HG03439 (cell line): Measurements from ENCODE around the gene DHFR.
"Not testable (repeated sequence)": the region's sequence is repeated elsewhere in the genome, so short reads cannot be mapped to it uniquely, and the experiment has no call there.

Source experiments
- ATAC-seq: cut with Tn5 transposase; IDR thresholded peaks from one replicate; pipeline ENCODE4 v1.9.1; 2021; ENCODE audit warnings: mild to moderate bottlenecking, moderate library complexity; ENCODE audit not compliant: unreplicated experiment

The DHFR gene

GRCh38 chr5:80600943-80601693 is 53.7 kb downstream of the DHFR start:
- no peak for ATAC-seq

GRCh38 chr5:80597500-80597899 is 57.3 kb downstream of the DHFR start:
- ATAC-seq = no peak

- ATAC-seq = no peak
Observed at GRCh38 chr5:80594810-80595209, 60.0 kb downstream of the DHFR start.

DNA sequence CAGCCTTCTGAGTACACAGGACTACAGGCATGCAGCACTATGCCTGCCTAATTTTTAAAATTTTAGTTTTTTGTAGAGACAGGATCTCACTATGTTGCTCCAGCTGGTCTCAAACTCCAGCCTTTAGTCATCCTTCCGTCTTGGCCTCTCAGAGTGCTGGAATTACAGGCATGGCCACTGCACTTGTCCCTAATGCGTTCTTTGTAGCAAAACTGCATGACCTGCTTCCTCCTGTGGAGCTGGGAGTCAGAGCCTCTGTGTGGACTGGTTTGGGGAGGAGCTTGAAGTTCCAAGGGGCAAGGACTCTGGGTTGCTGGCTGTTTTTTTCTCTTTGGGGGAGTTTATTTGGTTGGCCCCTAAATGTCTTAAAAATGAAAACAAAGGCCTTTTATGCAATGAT is 62.0 kb downstream of the DHFR start:
- no peak for ATAC-seq

DNA sequence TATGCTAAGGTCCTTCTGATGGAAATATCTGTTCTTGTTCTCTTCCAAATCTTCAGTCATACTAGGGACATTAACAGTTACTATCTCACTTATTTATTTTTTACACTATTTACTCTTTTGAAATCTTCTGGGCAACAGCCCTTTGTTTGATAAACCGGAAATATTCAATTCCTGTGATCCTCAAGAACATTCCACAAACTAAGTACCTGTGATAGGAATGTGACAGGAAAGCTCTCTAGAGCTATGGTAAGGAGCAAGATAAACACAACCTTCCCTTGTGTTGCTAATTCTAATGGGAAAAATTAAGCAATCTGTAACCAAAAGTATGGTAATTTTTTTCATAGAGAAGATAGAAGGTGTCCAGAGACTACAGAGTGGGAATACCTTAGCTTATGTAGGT is 62.7 kb downstream of the DHFR start:
- ATAC-seq = no peak

- ATAC-seq = no peak
Observed at GRCh38 chr5:80591352-80591751, 63.4 kb downstream of the DHFR start.

DNA sequence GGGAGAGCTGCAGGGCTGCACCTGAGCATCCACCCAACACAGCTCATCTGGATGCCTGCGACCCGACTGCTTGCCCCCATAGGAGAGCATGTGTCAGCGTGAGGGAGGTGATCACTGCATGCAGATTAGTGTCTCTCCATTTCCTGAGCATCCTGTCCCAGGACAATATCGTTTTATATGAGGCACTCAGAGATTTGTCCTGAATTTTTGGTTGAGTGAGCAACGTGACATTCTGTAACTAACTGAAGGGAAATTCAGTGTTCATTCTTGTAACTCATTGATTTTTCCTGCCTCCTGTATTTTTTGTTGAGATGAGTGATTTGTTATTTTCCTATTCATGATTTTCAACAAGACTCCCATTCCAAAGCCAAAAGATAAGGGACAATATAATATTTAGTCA is 64.0 kb downstream of the DHFR start:
- no peak for ATAC-seq

GRCh38 chr5:80588858-80589540 is 65.8 kb downstream of the DHFR start:
- no peak for ATAC-seq

DNA sequence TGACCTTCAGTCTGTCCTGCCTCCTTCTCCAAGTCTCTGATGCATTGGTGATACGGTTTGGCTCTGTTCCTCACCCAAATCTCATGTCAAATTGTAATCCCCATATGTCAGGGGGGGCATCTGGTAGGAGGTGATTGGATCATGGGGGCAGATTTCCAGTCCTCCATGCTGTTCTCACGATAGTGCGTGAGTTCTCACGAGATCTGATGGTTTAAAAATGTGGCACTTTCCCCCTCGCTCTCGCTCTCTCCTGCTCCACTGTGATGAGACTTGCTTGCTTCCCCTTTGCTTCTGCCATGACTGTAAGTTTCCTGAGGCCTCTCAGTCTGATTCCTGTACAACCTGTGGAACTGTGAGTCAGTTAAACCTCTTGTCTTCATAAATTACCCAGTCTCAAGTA is 70.0 kb downstream of the DHFR start:
- ATAC-seq = no peak

DNA sequence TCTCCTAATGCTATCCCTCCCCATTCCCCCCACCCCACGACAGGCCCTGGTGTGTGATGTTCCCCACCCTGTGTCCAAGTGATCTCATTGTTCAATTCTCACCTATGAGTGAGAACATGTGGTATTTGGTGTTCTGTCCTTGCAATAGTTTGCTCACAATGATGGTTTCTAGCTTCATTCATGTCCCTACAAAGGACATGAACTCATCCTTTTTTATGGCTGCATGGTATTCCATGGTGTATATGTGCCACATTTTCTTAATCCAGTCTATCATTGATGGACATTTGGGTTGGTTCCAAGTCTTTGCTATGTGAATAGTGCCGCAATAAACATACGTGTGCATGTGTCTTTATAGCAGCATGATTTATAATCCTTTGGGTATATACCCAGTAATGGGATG is 74.5 kb downstream of the DHFR start:
- ATAC-seq = not testable (repeated sequence)

GRCh38 chr5:80579050-80579449 is 75.7 kb downstream of the DHFR start:
- ATAC-seq = no peak

GRCh38 chr5:80577707-80578106 is 77.1 kb downstream of the DHFR start:
- no peak for ATAC-seq

- ATAC-seq = no peak
Observed at GRCh38 chr5:80576383-80576782, 78.4 kb downstream of the DHFR start.
